GM12878 (cell line): Measurements from ENCODE around the gene CD55. TPM values are rescaled to one million over a fixed set of nuclear protein-coding genes. Genes with fewer than 3 reads are reported as not detected.

Experiments
- ATAC-seq: fragments of 200-7000 bp; cut with Tn5 transposase; 3 replicates; pipeline ENCODE4 v1.9.1; 2020; ENCODE audit warnings: mild to moderate bottlenecking, moderate library complexity
- BruUV-seq: library from RNA; stranded (reverse); fragments of 400-500 nt; replicated peaks from 2 replicates; lab custom pipeline; 2021; lab: Mats Ljungman, UMichigan
- CTCF ChIA-PET: fragments of 300-600 bp; sonication (Branson Sonifier 250); formaldehyde crosslinking; extraction: SDS; loops from one replicate; lab custom pipeline; 2021; ENCODE audit warnings: inconsistent platforms; lab: Yijun Ruan, JAX
- POLR2A ChIA-PET: fragments of 350-600 bp; formaldehyde crosslinking; extraction: SDS; loops from one replicate; lab custom pipeline; 2021; ENCODE audit warnings: inconsistent platforms; lab: Charles Lee
- RAD21 ChIA-PET: fragments of 300-600 bp; sonication (Branson Sonifier 250); formaldehyde crosslinking; loops from one replicate; lab custom pipeline; 2023; ENCODE audit warnings: antibody characterized with exemption; ENCODE audit not compliant: unreplicated experiment; lab: Charles Lee
- SMC1A ChIA-PET: fragments of 300-600 bp; sonication (Branson Sonifier 250); formaldehyde crosslinking; loops from one replicate; lab custom pipeline; 2023; ENCODE audit not compliant: unreplicated experiment, uncharacterized antibody; lab: Charles Lee
- DNase-seq: peaks from one replicate; pipeline ENCODE4 v3.0.0-alpha.2; 2011; ENCODE audit warnings: low read depth, low spot score
- FAIRE-seq: peaks from 3 replicates; lab custom pipeline; 2011; peaks lifted over from hg19 to GRCh38; lab: Jason Lieb, UNC
- H2AFZ ChIP-seq: 2 replicates; pipeline ENCODE4 v1.6.0; 2011; ENCODE audit warnings: low read depth, low read length, control low read depth; ENCODE audit not compliant: control insufficient read depth
- H3K27ac ChIP-seq: 2 replicates; pipeline ENCODE4 v1.5.1; 2011; ENCODE audit warnings: control low read depth; ENCODE audit not compliant: control insufficient read depth, insufficient read depth
- H3K27me3 ChIP-seq, 2 experiments: replicated peaks in 1 of 2; 2 replicates each; pipeline versions ENCODE4 v1.6.0 to v1.6.1; 2011; ENCODE audit warnings: low read length in 1 of 2; ENCODE audit not compliant: control insufficient read depth in 2 of 2, insufficient read depth in 2 of 2
- H3K36me3 ChIP-seq, 2 experiments: 2 replicates each; pipeline ENCODE4 v1.5.1; 2011; ENCODE audit warnings: low read length in 1 of 2; ENCODE audit not compliant: control insufficient read depth in 2 of 2, insufficient read depth in 2 of 2
- H3K4me1 ChIP-seq: 2 replicates; pipeline ENCODE4 v1.6.1; 2011; ENCODE audit warnings: mild to moderate bottlenecking, low read length, moderate library complexity, mixed read lengths; ENCODE audit not compliant: control insufficient read depth, insufficient read depth
- H3K4me2 ChIP-seq: 2 replicates; pipeline ENCODE4 v1.6.0; 2011; ENCODE audit warnings: control low read depth; ENCODE audit not compliant: control insufficient read depth, insufficient read depth
- H3K4me3 ChIP-seq: fragments of 200-600 bp; sonication (generic); 2 replicates; pipeline ENCODE4 v1.5.1; 2016
- H3K79me2 ChIP-seq: 2 replicates; pipeline ENCODE4 v1.6.0; 2011; ENCODE audit warnings: low read length; ENCODE audit not compliant: control insufficient read depth, insufficient read depth
- H3K9ac ChIP-seq: 2 replicates; pipeline ENCODE4 v1.8.0; 2011; ENCODE audit warnings: low read length, control low read depth, mixed read lengths; ENCODE audit not compliant: control insufficient read depth, insufficient read depth
- H3K9me3 ChIP-seq: replicated peaks from 3 replicates; pipeline ENCODE4 v1.5.1; 2011; ENCODE audit warnings: mild to moderate bottlenecking, low read length; ENCODE audit not compliant: control insufficient read depth, insufficient read depth
- H4K20me1 ChIP-seq: 2 replicates; pipeline ENCODE4 v1.6.0; 2011; ENCODE audit not compliant: control insufficient read depth, insufficient read depth
- BACH1 ChIP-seq: fragments of 450-650 bp; IDR thresholded peaks from 2 replicates; pipeline ENCODE4 v1.6.1; 2017; ENCODE audit warnings: mild to moderate bottlenecking, borderline replicate concordance
- BCL3 ChIP-seq: IDR thresholded peaks from 2 replicates; pipeline ENCODE4 v1.6.1; 2011; ENCODE audit warnings: borderline replicate concordance, low read depth, mild to moderate bottlenecking, moderate library complexity, low read length; ENCODE audit not compliant: insufficient read depth, poor library complexity, severe bottlenecking
- ELK1 ChIP-seq: IDR thresholded peaks from 2 replicates; pipeline ENCODE4 v1.6.1; 2012; ENCODE audit warnings: low read depth, low read length, improper control_type of control experiment
- GABPA ChIP-seq: IDR thresholded peaks from 2 replicates; pipeline ENCODE4 v1.6.1; 2014; ENCODE audit warnings: antibody characterized with exemption, low read depth, mild to moderate bottlenecking, inconsistent platforms
- PAX5 ChIP-seq: IDR thresholded peaks from 2 replicates; pipeline ENCODE4 v1.6.1; 2011; ENCODE audit warnings: low read depth, low read length, borderline replicate concordance
- RB1 ChIP-seq: fragments of 450-650 bp; formaldehyde crosslinking; IDR thresholded peaks from 2 replicates; pipeline ENCODE4 v1.6.1; 2017; ENCODE audit warnings: mild to moderate bottlenecking, borderline replicate concordance
- REST ChIP-seq: IDR thresholded peaks from 2 replicates; pipeline ENCODE4 v1.6.1; 2012; ENCODE audit warnings: mild to moderate bottlenecking, low read depth, low read length
- SIN3A ChIP-seq: IDR thresholded peaks from 2 replicates; pipeline ENCODE4 v1.6.1; 2012; ENCODE audit warnings: low read depth, low read length, improper control_type of control experiment
- ZBED1 ChIP-seq: IDR thresholded peaks from 2 replicates; pipeline ENCODE4 v1.6.1; 2016; ENCODE audit warnings: borderline replicate concordance
- WGBS: methylation state at CpG from one replicate; pipeline ENCODE4 v1.1.6; 2016; ENCODE audit warnings: low lambda C conversion rate; ENCODE audit not compliant: insufficient replicate concordance, insufficient coverage; ENCODE audit errors: missing lambda C conversion rate; 5-methylcytosine and 5-hydroxymethylcytosine counted together
- in situ Hi-C: fragments of 300-500 bp; cut with MboI; formaldehyde crosslinking; loops from 9 replicates; pipeline ENCODE4 v1.14.3; 2018; ENCODE audit warnings: mixed read lengths
- intact Hi-C: fragments of 100-400 bp; cut with micrococcal nuclease; formaldehyde crosslinking; loops from one replicate; pipeline ENCODE4 v1.14.2; 2022; ENCODE audit not compliant: unreplicated experiment
- polyA plus RNA-seq, 11 experiments: library from polyadenylated mRNA; depleted of rRNA in 4 of 11; unstranded in 6 of 11; stranded (reverse) in 5 of 11; fragments of >200 nt; fragmentation: Nextera tagmentation in 4 of 11; fragmentation: Illumina TruSeq in 1 of 11; extraction: Ambion mirVana in 4 of 11; extraction: Trizol in 1 of 11; gene quantifications; 1 replicate in 1 of 11; 2 replicates in 10 of 11; pipeline versions ENCODE4 v1.2.1 to v1.2.3, GENCODE V29; 2011 to 2016; ENCODE audit warnings: inconsistent platforms in 2 of 11, missing spikeins in 2 of 11, low read depth in 1 of 11
- total RNA-seq, 4 experiments: library from RNA; depleted of rRNA in 3 of 4; stranded (reverse); fragments of >200 nt in 3 of 4; fragmentation: Illumina TruSeq in 1 of 4; extraction: Trizol in 1 of 4; gene quantifications; 2 replicates each; pipeline versions ENCODE4 v1.2.1 to v1.2.3, GENCODE V29; 2013 to 2021

Gene CD55
- total and polyA plus RNA-seq, 10 of the 15 experiments (the other 5 are each of a cell fraction or from before 2014, with no cell fraction given), result 5.2 to 46.5 (median 15.1) TPM

- intact Hi-C loops, result no loop called here
- Histone ChIP-seq H3K9me3 (no peaks in the 10 kb centered on the region), H3K27ac (no peak overlapping the region), H3K9ac (no peak overlapping the region), H3K79me2 (no peaks in the 10 kb centered on the region), H4K20me1 (no peaks in the 10 kb centered on the region), H3K36me3 (no peaks in the 10 kb centered on the region), H3K4me2 (no peak overlapping the region), H3K4me3 (no peak overlapping the region), H3K4me1 (no peaks in the 10 kb centered on the region), H2AFZ (no peak overlapping the region), H3K27me3 (no peaks in the 10 kb centered on the region)
- DNase-seq (no peak), ATAC-seq (no peak), FAIRE-seq (no peak)
- whole genome bisulfite sequencing, result 6% methylated on average over 1 of the region's 1 CpG
- RAD21 ChIA-PET, result no interaction called here
- TF ChIP-seq BCL3 (no peak), SIN3A (no peak), GABPA (no peak), ELK1 (no peak)
- POLR2A ChIA-PET, result no interaction called here
- CTCF ChIA-PET, result interaction anchor here (1.6 to 1.8 kb wide), 2 partner anchors 16 to 222 kb away, joined by 5 to 6 read pairs; no protein-coding TSS in a partner anchor
- in situ Hi-C loops, result no loop called here
- BruUV-seq, result no TSS peak
- SMC1A ChIA-PET, result no interaction called here
Measured at GRCh38 chr1:207306023-207306422, 15.5 kb upstream of the CD55 start.

- H3K27me3 ChIP-seq, result no peaks in the 10 kb centered on the region
- POLR2A ChIA-PET, result no interaction called here
- no peak overlapping the region for H3K4me3 ChIP-seq
- no peak overlapping the region for H2AFZ ChIP-seq
- H3K4me2 ChIP-seq, result no peak overlapping the region
- BruUV-seq, result no TSS peak
- no peaks in the 10 kb centered on the region for H4K20me1 ChIP-seq
- SMC1A ChIA-PET, result no interaction called here
- RAD21 ChIA-PET, result no interaction called here
- no peaks in the 10 kb centered on the region for H3K9me3 ChIP-seq
- ATAC-seq, result no peak
- no peak overlapping the region for H3K9ac ChIP-seq
- DNase-seq, result no peak
- intact Hi-C loops (no loop called here), in situ Hi-C loops (no loop called here)
- FAIRE-seq, result no peak
- CTCF ChIA-PET, result interaction anchor here (1.8 kb wide), 1 partner anchor 222 kb away, joined by 5 read pairs; no protein-coding TSS in a partner anchor
- no peak overlapping the region for H3K27ac ChIP-seq
- WGBS, result 41% methylated on average over 5 of the region's 5 CpGs
- H3K36me3 ChIP-seq, result no peaks in the 10 kb centered on the region
- no peaks in the 10 kb centered on the region for H3K4me1 ChIP-seq
- H3K79me2 ChIP-seq, result no peaks in the 10 kb centered on the region
- TF ChIP-seq REST (no peak), ZBED1 (no peak), RB1 (no peak), PAX5 (no peak), BCL3 (no peak), BACH1 (no peak)
Measured at GRCh38 chr1:207306603-207307002, 14.9 kb upstream of the CD55 start.
